Stimulated activated memory B cell treated with anti-CD40 and anti-IgM and Interleukin-4, amounts not matched to agents 10 μg/mL and 1 μg/mL and 100 μg/mL, for 72 hours (primary cell): ENCODE measurements around the gene VAX1.
"Not testable (repeated sequence)": the region's sequence is repeated elsewhere in the genome, so short reads cannot be mapped to it uniquely, and the experiment has no call there.

Source experiments
- ATAC-seq: fragments of 150-1000 bp; cut with Tn5 transposase; 2 replicates; pipeline ENCODE4 v1.10.0; 2021
- H3K27ac Mint-ChIP-seq: one replicate; pipeline ENCODE4 v1.8.0; 2022; ENCODE audit warnings: mild to moderate bottlenecking, mixed read lengths
- H3K27me3 Mint-ChIP-seq: one replicate; pipeline ENCODE4 v1.8.0; 2022; ENCODE audit warnings: mixed read lengths
- H3K36me3 Mint-ChIP-seq: one replicate; pipeline ENCODE4 v1.8.0; 2022; ENCODE audit warnings: mixed read lengths
- H3K4me1 Mint-ChIP-seq: one replicate; pipeline ENCODE4 v1.8.0; 2022; ENCODE audit warnings: mixed read lengths
- H3K4me3 Mint-ChIP-seq: one replicate; pipeline ENCODE4 v1.8.0; 2022; ENCODE audit warnings: mild to moderate bottlenecking, moderate library complexity, mixed read lengths
- H3K9me3 Mint-ChIP-seq: one replicate; pipeline ENCODE4 v1.8.0; 2022; ENCODE audit warnings: mixed read lengths

The VAX1 gene

DNA sequence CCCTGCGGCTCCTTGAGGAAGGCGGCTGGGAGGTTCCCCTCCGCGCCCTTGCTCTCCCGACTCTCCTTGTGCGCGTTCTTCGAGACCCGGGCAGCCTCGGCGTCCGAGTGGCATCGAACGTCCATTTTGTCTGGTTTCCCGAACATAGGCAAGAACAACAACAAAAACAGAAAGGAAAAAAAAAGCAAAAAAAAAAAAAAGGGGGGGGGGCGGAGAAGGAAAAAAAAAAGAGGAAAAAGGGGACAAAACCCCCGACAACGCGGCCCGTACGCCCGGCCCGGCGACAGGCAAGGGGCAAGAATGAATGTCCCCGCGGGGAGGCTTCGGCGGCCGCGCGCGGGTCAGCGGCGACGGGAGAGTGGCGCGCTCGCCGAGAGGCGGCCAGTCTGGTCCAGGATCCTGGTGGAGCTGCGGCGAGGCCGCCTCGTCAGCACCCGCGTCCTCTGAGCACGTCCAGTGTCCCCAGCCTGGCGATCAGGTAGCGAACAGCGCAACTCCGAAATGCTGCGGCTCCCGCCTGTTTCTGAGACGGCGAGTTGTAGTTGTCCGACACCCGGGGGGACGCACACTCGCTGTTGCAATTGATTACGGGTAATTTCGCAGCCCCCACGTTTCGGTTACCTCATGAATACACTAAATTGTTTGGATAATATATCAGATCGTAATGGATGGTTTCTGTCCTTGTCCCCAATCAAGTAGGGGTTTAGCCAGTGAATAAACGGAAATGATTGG, at the start of gene VAX1:
Gene VAX1 (minus strand): TSS at position 360 of the 732 bp plus-strand sequence. CDS start 214 bp downstream, at position 146.
- ATAC-seq = no peak
- Mint-ChIP-seq H3K27me3 (peaks cover 91% of the 10 kb centered on the region), H3K9me3 (peaks cover 3% of the 10 kb centered on the region), H3K27ac (no peak within 1 kb of the TSS), H3K36me3 (no peaks in the 10 kb centered on the region), H3K4me3 (no peak within 1 kb of the TSS), H3K4me1 (peaks cover 6% of the 10 kb centered on the region)

DNA sequence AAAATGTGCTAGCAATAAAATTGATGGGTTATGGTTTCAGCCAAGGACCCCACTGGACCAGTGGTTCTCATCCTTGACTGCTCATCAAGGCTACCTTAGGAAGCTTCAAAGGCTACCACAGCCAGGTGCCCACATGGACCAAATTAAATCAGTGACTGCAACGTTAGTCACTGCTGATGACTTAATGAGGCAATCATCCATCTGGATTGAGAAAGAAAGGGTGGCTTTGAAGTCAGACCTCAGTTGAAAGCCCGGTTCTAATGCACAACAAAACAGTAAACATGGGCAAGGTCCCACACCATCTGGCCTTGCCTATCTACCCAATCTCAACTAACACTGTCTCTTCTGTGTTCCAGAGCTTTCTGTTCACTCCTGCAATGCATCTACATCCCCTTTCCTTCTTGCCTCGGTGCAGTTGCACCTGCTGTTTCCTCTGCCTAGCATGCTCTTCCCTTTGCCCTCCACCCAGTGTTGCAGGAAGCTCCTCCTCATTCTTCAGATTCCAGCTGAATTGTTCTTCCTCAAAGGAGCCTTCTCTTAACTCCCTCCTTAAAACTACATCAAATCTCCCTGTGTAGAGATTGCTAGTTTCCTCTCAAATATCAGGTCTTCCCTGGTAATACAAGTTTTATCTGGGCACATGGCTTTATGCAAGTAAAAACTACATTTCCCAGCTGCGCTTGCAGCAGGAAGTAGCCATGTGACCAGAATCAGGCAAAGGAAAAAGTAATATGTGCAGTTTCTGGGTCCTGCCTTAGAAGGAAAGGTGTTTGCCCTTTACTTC, 49.0 kb upstream of the VAX1 start:
- Mint-ChIP-seq H3K27ac (no peak overlapping the region), H3K9me3 (peaks cover 8% of the 10 kb centered on the region), H3K4me3 (no peak overlapping the region), H3K27me3 (peaks cover 25% of the 10 kb centered on the region), H3K36me3 (no peaks in the 10 kb centered on the region), H3K4me1 (no peaks in the 10 kb centered on the region)
- no peak for ATAC-seq

DNA sequence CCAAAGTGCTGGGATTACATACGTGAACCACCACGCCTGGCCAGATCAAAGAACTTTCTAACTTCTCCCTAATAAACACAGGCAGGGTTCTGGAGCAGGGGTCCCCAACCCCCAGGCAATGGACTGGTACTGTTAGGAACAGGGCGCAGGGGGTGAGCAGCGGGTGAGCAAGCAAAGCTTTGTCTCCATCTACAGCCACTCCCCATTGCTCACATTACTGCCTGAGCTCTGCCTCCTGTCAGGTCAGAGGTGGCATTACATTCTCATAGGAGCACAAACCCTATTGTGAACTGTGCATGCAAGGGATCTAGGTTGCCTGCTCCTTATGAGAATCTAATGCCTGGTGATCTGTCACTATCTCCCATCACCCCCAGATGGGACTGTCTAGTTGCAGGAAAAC, 47.7 kb upstream of the VAX1 start:
- not testable (repeated sequence) for ATAC-seq, H3K9me3 Mint-ChIP-seq, H3K36me3 Mint-ChIP-seq, H3K27ac Mint-ChIP-seq, H3K4me1 Mint-ChIP-seq, H3K4me3 Mint-ChIP-seq
- peaks cover 25% of the 10 kb centered on the region for H3K27me3 Mint-ChIP-seq

DNA sequence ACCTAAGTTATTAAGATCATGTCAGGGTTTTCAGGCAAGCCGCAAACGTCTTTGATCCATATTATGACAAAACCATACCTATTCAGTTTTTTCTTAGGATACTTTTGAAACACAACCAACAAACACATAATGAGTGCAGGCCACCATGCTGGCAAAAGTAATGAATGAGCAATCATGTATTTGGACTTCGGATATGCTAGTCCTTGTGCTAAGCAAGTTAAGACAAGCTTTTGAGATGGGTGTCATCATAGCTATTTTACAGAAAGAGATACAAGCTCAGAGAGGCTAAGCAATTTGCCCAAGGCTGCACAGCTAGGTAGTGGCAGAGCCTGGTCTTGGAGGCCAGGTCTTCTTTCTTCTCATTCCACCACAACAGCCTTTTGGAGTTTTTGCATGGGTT, 46.8 kb upstream of the VAX1 start:
- no peak for ATAC-seq
- no peak overlapping the region for H3K4me3 Mint-ChIP-seq

DNA sequence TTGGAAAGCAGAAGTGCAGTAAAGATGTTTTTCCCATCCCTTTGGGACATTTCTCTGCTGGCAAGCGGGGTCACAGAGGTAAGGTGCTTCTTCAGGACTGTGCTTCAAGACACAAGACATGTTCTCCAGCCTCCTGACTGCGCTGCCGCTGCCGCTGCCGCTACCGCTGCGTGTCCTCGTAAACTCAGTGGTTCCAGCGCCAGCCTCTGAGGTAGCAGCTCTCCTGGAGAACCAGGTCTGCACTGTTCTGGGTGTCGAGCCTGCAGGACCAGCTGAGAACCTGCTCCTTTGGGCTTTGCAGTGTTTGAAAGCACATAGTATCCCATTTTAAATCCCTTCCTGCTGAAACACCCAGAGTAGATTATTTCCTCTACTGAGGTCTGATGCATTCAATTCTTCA, 46.2 kb upstream of the VAX1 start:
- Mint-ChIP-seq H3K4me1 (no peaks in the 10 kb centered on the region), H3K36me3 (no peaks in the 10 kb centered on the region), H3K27me3 (peaks cover 28% of the 10 kb centered on the region), H3K4me3 (no peak overlapping the region), H3K9me3 (peaks cover 3% of the 10 kb centered on the region), H3K27ac (no peak overlapping the region)
- ATAC-seq = no peak

More for the DNA sequence above, 46.8 kb upstream of the VAX1 start:
- H3K27me3 Mint-ChIP-seq = peaks cover 32% of the 10 kb centered on the region
- H3K27ac Mint-ChIP-seq = no peak overlapping the region
- H3K9me3 Mint-ChIP-seq = peaks cover 7% of the 10 kb centered on the region
- H3K4me1 Mint-ChIP-seq = no peaks in the 10 kb centered on the region
- H3K36me3 Mint-ChIP-seq = no peaks in the 10 kb centered on the region

GRCh38 chr10:117178190-117178589, 40.1 kb upstream of the VAX1 start:
- H3K4me1 Mint-ChIP-seq = peaks cover 16% of the 10 kb centered on the region
- no peak overlapping the region for H3K27ac Mint-ChIP-seq
- H3K9me3 Mint-ChIP-seq = no peaks in the 10 kb centered on the region
- no peak for ATAC-seq
- no peak overlapping the region for H3K4me3 Mint-ChIP-seq
- H3K27me3 Mint-ChIP-seq = peaks cover 14% of the 10 kb centered on the region
- no peaks in the 10 kb centered on the region for H3K36me3 Mint-ChIP-seq

DNA sequence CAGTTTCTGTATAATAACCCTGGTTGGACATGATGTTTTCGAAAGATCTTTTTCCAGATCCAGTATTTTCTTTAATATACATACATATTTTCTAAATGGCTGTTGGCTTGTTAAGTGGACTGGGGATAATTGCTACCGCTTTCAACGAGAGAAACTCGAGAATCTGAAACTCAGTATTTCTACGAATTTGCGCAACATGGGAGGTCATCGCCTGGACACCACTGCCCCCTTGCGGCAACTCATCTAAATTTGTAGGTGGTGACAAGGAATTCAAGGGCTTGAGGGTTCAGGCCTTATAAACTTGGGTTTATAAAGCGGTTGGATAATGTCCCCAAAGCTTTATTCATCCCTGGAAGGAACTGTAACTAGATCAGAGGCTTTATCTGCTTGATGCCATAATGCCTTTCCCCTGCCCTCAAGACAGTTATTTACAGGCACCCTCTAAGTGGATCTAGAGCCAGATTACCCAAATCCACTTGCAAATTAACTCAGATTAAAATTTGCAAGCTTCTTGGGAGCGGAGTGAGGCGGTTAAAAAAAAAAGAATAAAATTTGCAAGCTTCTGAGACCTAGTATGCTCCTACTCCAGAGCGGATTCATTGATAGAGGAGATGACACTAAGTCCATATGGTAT, 37.9 kb upstream of the VAX1 start:
- Mint-ChIP-seq H3K36me3 (no peaks in the 10 kb centered on the region), H3K4me1 (peaks cover 16% of the 10 kb centered on the region), H3K9me3 (no peaks in the 10 kb centered on the region), H3K27ac (no peak overlapping the region), H3K4me3 (peak overlapping the region; percentile 78), H3K27me3 (peaks cover 29% of the 10 kb centered on the region)
- ATAC-seq = peak; percentile 56

DNA sequence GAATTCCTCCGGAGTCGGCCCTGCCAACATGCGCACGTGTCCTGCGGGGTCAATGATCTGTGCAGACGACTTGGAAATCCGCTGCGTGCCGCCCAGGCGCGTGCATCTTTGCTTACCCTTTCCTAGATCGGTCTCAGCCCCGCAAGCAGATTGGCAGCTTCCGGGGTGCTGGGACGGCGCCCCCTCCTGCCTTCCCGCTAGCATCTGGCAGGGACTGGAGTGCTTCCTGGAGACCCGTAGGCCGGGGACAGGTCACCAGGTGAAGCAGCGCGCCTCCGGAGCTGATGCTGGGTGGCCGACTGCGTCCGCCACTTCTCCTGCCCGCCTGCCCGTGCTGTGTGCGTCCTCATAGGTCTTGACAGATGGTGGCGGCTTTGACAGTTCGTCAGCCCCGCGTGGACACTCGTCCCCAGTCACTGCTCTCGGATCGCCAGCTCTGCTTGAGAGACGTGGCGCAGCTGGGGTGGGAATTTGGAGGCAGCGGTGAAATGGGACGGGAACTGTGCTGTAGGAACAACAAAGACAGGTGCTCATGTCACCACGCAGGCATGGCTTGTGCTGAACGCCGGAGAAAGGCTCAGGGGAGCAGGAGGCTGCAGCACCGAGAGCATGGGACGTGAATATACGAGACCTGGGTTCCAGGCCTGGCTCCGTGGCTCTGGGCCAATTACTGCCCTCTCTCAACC, 37.3 kb upstream of the VAX1 start:
- Mint-ChIP-seq H3K4me1 (peaks cover 16% of the 10 kb centered on the region), H3K36me3 (no peaks in the 10 kb centered on the region), H3K4me3 (peak overlapping the region; percentile 78), H3K27me3 (peaks cover 31% of the 10 kb centered on the region), H3K27ac (no peak overlapping the region), H3K9me3 (no peaks in the 10 kb centered on the region)
- ATAC-seq = peak; percentile 58

DNA sequence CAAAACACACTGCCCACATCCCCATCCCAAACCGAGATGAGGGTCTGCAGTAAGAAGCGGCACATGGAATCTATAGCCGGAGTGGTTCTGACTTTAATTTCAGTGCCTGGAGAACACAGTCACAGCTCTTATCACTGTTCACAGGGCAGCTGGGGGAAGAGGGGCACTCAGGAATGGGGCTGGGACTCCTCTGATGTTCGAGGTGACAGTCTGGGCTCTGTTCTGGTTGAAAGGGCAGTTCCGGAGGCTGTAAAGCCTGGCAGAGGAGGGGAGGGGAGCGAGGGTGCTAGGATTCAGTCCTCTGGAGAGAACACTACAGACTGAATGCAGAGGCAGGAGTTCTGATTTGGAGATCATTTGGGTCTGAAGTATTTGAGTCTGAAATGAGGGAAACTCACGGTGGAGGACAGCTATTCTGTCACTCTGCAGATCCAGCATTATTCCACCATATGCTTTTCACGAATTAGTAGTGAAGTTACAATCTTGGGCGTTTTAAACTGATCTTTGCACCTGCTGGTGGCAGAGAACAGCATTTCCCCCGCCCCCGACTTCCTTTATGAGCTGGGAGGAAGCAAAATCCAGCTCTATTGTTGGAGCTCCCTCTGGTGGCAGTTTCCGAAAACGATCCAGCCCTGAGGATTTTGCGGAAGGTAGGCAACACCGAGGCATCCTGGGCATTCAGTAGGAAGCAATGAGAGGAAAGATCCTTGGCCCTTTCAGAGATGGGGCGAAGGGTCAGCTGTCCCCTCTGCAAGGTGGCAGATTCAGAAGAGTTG, 36.6 kb upstream of the VAX1 start:
- Mint-ChIP-seq H3K4me3 (peak overlapping the region; percentile 78), H3K27me3 (peaks cover 33% of the 10 kb centered on the region), H3K9me3 (no peaks in the 10 kb centered on the region), H3K4me1 (peaks cover 16% of the 10 kb centered on the region), H3K36me3 (no peaks in the 10 kb centered on the region), H3K27ac (no peak overlapping the region)
- peak; percentile 85 for ATAC-seq

GRCh38 chr10:117170244-117170643, 32.2 kb upstream of the VAX1 start:
- Mint-ChIP-seq H3K27me3 (peaks cover 77% of the 10 kb centered on the region), H3K27ac (no peak overlapping the region), H3K4me3 (no peak overlapping the region), H3K9me3 (no peaks in the 10 kb centered on the region), H3K4me1 (peaks cover 32% of the 10 kb centered on the region), H3K36me3 (no peaks in the 10 kb centered on the region)
- no peak for ATAC-seq

DNA sequence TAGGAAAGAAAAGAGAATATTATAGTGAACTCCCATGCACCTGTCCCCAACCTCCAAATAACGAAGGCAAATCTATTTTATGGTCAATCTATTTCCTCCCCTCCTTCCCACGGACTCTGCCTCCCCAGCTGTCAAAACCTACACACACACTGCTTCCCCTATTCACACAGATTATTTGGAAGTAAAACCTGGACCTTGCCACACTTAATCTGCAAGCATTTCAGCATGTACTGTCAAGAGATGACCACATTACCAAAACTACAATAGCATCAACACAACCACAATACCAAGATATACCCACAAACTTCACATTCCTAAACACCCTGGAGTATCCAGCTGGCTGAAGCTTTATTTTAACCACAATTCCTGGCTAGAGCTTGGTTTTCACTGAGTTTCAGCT, 31.4 kb upstream of the VAX1 start:
- Mint-ChIP-seq H3K4me1 (peaks cover 24% of the 10 kb centered on the region), H3K9me3 (no peaks in the 10 kb centered on the region), H3K27me3 (peaks cover 85% of the 10 kb centered on the region), H3K4me3 (no peak overlapping the region), H3K36me3 (no peaks in the 10 kb centered on the region), H3K27ac (no peak overlapping the region)
- no peak for ATAC-seq

DNA sequence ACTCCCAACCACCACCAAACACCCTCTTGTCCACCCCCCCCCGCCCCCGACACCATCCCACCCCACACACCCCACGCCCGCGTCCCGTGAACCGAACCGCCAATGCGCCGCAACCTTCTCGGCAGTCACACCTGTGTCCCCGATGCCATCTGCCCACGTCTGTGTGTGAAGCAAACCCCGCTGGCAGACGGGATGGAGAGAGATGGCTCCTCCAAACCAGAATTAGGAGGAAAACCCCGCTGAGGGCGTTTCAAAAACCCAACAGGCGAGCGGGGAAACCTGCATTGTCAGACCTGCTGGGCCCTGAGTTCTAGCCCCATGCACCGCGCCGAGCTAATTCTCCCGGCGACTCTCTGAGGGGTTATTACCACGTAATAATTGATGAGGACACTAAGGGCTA, 30.7 kb upstream of the VAX1 start:
- no peak overlapping the region for H3K27ac Mint-ChIP-seq
- peaks cover 21% of the 10 kb centered on the region for H3K4me1 Mint-ChIP-seq
- H3K4me3 Mint-ChIP-seq = no peak overlapping the region
- no peaks in the 10 kb centered on the region for H3K36me3 Mint-ChIP-seq
- H3K9me3 Mint-ChIP-seq = no peaks in the 10 kb centered on the region
- no peak for ATAC-seq
- peaks cover 92% of the 10 kb centered on the region for H3K27me3 Mint-ChIP-seq

- ATAC-seq = peak; percentile 79
- Mint-ChIP-seq H3K36me3 (no peaks in the 10 kb centered on the region), H3K4me3 (no peak overlapping the region), H3K9me3 (no peaks in the 10 kb centered on the region), H3K27me3 (peaks cover 96% of the 10 kb centered on the region), H3K4me1 (peaks cover 21% of the 10 kb centered on the region), H3K27ac (no peak overlapping the region)
These were observed 30.0 kb upstream of the VAX1 start for GRCh38 chr10:117167789-117168674.

DNA sequence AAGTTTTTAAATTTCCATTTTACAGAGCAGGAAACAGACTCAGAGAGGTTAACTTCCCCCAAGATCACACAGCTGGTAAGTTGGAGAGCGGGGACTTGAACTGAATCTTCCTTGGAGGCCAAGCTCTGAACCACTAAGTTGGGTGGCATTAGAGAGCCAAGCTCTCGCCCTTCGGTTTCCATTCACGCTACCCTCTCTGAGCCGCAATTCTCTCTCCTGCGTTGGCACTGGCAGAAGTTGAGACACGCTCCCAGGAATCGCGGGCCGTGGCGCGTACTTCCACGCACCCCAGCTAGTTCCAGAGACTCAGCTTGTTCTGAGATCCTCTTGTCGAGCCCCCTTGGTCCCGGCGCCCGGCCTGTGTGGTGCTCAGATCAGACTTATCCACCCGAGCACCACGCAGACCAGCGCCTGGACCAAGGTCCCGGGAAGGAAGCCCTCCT, 29.3 kb upstream of the VAX1 start:
- H3K27me3 Mint-ChIP-seq = peaks cover 96% of the 10 kb centered on the region
- H3K4me3 Mint-ChIP-seq = no peak overlapping the region
- no peak for ATAC-seq
- peaks cover 26% of the 10 kb centered on the region for H3K4me1 Mint-ChIP-seq
- H3K9me3 Mint-ChIP-seq = no peaks in the 10 kb centered on the region
- H3K27ac Mint-ChIP-seq = no peak overlapping the region
- H3K36me3 Mint-ChIP-seq = no peaks in the 10 kb centered on the region
